ENCODE data around the gene SMAGP. TPM values are rescaled to one million over a fixed set of nuclear protein-coding genes. Genes with fewer than 3 reads are reported as not detected.
"Not testable (repeated sequence)": the region's sequence is repeated elsewhere in the genome, so short reads cannot be mapped to it uniquely, and the experiment has no call there.

Gene SMAGP
- total RNA-seq, 4 donors from 2014 or later, result 2.0 to 10.2 (median 4.4) TPM

DNA sequence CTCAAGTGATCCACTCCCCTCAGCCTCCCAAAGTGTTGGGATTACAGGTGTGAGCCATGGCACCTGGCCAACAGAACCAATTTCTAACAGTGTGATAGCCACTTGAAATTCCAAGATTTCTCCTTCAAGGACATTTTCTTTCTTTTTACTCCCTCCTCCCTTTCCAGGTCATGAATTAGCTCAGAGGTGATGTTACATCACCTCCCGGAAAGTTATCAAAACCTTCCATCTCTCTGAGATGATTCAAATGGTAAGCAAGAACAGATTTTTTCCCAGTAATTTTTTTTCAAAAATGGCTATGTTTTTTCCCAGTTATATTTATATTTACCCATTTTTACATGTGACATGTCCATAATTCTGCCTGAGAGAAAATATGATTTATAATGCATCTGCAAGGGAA, 15.6 kb upstream of the SMAGP start:
- no peak for TF ChIP-seq EP300 (IDR thresholded peaks at IDR 0.05)
- TF ChIP-seq, protein P1, sequence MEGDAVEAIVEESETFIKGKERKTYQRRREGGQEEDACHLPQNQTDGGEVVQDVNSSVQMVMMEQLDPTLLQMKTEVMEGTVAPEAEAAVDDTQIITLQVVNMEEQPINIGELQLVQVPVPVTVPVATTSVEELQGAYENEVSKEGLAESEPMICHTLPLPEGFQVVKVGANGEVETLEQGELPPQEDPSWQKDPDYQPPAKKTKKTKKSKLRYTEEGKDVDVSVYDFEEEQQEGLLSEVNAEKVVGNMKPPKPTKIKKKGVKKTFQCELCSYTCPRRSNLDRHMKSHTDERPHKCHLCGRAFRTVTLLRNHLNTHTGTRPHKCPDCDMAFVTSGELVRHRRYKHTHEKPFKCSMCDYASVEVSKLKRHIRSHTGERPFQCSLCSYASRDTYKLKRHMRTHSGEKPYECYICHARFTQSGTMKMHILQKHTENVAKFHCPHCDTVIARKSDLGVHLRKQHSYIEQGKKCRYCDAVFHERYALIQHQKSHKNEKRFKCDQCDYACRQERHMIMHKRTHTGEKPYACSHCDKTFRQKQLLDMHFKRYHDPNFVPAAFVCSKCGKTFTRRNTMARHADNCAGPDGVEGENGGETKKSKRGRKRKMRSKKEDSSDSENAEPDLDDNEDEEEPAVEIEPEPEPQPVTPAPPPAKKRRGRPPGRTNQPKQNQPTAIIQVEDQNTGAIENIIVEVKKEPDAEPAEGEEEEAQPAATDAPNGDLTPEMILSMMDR (IDR thresholded peaks at IDR 0.05), result no peak
- TF ChIP-seq POLR2A (IDR thresholded peaks at IDR 0.05), result no peak
- Histone ChIP-seq H3K9me3 (no peaks in the 10 kb centered on the region), H3K27me3 (no peaks in the 10 kb centered on the region), H3K4me1 (no peaks in the 10 kb centered on the region), H3K36me3 (no peaks in the 10 kb centered on the region), H3K27ac (no peak overlapping the region), H3K4me3 (no peak overlapping the region)
- WGBS, 2 donors, result 90 to 100% methylated on average over 1 of the region's 1 CpG
- no peak for DNase-seq (ENCODE audit: low spot score in 2 of 2)

DNA sequence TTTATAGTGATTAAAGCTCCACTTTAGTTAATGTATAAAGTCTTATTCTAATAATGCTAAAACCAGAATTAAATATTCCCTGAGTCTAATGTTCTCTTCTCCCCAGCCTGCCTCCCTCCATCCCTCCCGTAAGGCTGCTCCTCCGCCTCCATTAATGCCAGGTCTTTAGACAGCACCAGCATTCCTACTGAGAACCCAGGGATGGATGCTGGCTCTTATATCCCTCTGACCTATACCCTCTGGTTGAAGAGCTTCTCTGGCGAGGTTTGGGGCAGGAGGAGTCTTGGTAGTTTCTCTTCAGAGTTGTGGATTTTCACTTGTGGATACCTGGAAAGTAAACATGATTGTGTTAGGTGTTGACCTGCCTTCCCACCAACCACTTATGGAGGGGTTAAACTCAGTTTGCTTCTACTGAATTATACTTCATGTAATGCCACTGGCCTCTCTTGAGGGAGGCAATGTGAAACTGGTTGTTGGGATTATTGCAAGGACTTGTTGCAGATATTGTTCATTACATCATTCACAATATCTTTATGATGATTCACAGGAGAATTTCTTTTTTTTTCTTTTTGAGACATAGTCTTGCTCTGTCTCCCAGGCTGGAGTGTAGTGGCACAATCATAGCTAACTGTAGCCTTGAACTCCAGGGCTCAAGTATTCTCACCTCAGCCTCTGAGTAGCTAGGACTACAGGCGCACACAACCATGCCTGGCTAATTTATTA, 11.1 kb upstream of the SMAGP start:
- WGBS, 2 donors, result 85 to 89% methylated on average over 4 of the region's 4 CpGs
- Histone ChIP-seq H3K27me3 (no peaks in the 10 kb centered on the region), H3K4me3 (no peak overlapping the region), H3K9me3 (no peaks in the 10 kb centered on the region), H3K4me1 (no peaks in the 10 kb centered on the region), H3K36me3 (no peaks in the 10 kb centered on the region), H3K27ac (no peak overlapping the region)
- TF ChIP-seq EP300 (IDR thresholded peaks at IDR 0.05) (no peak), POLR2A (IDR thresholded peaks at IDR 0.05) (no peak)
- TF ChIP-seq, protein P1 (IDR thresholded peaks at IDR 0.05), result no peak
- no peak for DNase-seq (ENCODE audit: low spot score in 2 of 2)

DNA sequence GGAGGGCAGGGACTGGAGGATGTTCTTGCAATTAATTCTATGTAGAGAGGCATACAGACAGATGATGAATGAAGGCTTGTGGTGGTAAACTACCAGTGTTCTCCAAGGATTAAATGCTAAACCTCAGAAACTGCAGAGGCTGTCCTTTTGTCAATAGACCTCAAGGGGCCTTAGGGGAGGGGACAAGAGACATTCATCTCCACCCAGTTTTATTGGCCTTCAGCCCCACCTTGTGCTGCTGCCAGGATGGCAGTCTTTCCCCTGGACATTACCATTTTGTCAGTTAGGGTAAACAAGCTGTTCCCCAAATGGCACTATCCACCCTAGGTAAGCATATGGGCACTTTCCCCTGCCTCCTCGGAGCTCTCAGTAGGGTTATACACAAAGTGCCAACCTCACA, 4.9 kb upstream of the SMAGP start:
- Histone ChIP-seq H3K4me1 (peaks cover 0 to 3% (median 0%) of the 10 kb centered on the region in 4 donors), H3K27me3 (peaks cover 0 to 9% of the 10 kb centered on the region in 2 donors), H3K4me3 (no peak overlapping the region), H3K36me3 (no peaks in the 10 kb centered on the region), H3K9me3 (no peaks in the 10 kb centered on the region), H3K27ac (no peak overlapping the region)
- DNase-seq (ENCODE audit: low spot score in 2 of 2), result no peak
- TF ChIP-seq POLR2A (IDR thresholded peaks at IDR 0.05), result no peak
- TF ChIP-seq EP300 (IDR thresholded peaks at IDR 0.05), result no peak
- TF ChIP-seq, protein P1 (IDR thresholded peaks at IDR 0.05), result no peak
- WGBS, 2 donors, result 73 to 85% methylated on average over 1 of the region's 1 CpG

DNA sequence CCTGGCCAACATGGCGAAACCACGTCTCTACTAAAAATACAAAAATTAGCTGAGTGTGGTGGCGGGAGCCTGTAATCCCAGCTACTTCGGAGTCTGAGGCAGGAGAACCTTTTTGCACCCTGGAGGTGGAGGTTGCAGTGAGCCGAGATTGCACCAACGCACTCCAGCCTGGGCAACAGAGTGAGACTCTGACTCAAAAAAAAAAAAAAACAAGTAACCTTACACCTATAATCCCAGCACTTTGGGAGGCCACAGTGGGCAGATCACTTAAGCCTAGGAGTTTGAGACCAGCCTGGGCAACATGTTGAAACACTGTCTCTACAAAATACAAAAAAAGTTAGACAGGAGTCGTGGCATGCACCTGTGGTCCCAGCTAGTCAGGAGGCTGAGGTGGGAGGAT, 2.6 kb upstream of the SMAGP start:
- WGBS, 2 donors, result 92 to 94% methylated on average over 7 of the region's 7 CpGs
- H3K36me3 ChIP-seq; H3K9me3 ChIP-seq; H3K27ac ChIP-seq; H3K4me3 ChIP-seq; DNase-seq (ENCODE audit: low spot score in 2 of 2); H3K27me3 ChIP-seq: not testable (repeated sequence)
- peaks cover 0 to 13% (median 0%) of the 10 kb centered on the region in 4 donors for H3K4me1 ChIP-seq

GRCh38 chr12:51270951-51271518, 820 bp upstream of the SMAGP start:
- no peak for DNase-seq (ENCODE audit: low spot score in 2 of 2)
- peak overlapping the region in 3 of 4 donors; percentile 72 to 91 (median 87) for H3K4me3 ChIP-seq

More at GRCh38 chr12:51270951-51271518, 820 bp upstream of the SMAGP start:
- H3K27me3 ChIP-seq, result peaks cover 0 to 9% of the 10 kb centered on the region in 2 donors
- H3K4me1 ChIP-seq, result peaks cover 0 to 13% (median 0%) of the 10 kb centered on the region in 4 donors
- WGBS, 2 donors, result 68 to 71% methylated on average over 9 of the region's 9 CpGs
- no peaks in the 10 kb centered on the region for H3K36me3 ChIP-seq
- no peak for TF ChIP-seq EP300 (IDR thresholded peaks at IDR 0.05)
- H3K27ac ChIP-seq, result peak overlapping the region in 1 of 4 donors; percentile 75
- no peaks in the 10 kb centered on the region for H3K9me3 ChIP-seq

Measured in tibial nerve (tissue), 4 donors.